SKM-1 (cell line): ENCODE results near the gene TENT4B.

Source experiments
- DNase-seq: peaks from one replicate; lab custom pipeline; 2025; ENCODE audit not compliant: unreplicated experiment; lab: John Stamatoyannopoulos, UW

Gene TENT4B

DNA sequence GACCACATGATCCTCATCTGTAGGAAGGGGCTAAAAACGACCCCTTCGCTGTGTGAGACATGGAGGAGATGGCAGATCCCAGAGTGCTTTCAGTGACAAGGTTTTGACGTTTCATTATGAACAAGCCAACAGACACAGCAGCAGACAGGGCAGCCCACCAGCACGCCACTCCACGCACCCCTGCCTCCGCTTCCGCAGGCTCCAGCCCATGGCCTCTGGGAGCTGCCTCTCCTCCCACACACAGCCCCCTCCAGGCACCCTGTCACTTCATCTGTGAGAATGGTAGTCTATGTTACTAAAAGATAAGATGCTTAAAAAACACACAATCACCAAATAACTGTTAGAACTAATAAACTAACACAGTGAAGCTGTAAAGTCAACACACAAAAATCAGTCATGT is 101.0 kb downstream of the TENT4B start:
- no peak for DNase-seq

DNA sequence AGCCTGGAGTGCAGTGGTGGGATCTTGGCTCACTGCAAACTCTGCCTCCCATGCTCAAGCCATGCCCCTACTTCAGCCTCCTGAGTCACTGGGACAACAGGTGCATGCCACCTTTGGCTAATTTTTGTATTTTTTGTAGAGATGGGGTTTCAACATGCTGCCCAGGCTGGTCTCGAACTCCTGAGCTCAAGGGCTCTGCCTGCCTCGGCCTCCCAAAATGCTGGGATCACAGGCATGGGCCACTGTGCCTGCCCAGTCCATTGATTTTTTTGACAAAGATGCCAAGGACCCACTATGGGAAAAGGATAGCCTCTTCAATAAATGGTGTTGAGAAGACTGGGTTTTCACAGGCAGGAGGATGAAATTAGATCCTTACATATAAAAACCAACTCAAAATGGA is 102.4 kb downstream of the TENT4B start:
- DNase-seq = no peak

DNA sequence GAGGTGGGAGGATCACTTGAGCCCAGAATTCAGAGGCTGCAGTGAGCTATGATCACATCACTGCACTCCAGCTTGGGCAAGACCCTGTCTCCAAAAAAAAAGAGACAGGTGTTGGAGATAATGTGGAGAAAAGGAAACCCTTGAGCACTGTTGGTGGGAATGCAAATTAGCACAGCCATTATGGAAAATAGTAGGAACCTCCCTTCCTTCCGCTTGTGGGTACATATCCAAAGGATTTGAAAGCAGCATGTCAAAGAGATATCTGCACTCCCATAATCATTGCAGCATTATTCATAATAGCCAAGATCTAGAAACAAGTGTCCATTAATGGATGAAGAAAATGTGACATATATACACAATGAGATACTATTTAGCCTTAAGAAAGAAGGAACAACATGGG is 103.5 kb downstream of the TENT4B start:
- no peak for DNase-seq

DNA sequence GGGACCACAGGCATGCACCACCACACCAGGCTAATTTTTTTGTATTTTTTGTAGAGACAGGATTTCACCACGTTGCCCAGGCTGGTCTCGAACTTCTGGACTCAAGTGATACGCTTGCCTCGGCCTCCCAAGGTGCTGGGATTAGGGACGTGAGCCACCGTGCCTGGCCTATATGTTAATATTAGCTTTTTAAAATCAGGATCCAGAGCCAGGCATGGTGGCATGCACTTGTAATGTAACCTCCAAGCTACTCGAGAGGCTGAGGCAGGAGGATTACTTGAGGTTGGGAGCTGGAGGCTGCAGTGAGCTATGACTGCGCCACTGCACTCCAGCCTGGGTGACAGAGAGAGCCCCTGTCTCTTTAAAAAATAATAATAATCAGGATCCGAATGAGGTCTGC is 104.8 kb downstream of the TENT4B start:
- DNase-seq = no peak

DNA sequence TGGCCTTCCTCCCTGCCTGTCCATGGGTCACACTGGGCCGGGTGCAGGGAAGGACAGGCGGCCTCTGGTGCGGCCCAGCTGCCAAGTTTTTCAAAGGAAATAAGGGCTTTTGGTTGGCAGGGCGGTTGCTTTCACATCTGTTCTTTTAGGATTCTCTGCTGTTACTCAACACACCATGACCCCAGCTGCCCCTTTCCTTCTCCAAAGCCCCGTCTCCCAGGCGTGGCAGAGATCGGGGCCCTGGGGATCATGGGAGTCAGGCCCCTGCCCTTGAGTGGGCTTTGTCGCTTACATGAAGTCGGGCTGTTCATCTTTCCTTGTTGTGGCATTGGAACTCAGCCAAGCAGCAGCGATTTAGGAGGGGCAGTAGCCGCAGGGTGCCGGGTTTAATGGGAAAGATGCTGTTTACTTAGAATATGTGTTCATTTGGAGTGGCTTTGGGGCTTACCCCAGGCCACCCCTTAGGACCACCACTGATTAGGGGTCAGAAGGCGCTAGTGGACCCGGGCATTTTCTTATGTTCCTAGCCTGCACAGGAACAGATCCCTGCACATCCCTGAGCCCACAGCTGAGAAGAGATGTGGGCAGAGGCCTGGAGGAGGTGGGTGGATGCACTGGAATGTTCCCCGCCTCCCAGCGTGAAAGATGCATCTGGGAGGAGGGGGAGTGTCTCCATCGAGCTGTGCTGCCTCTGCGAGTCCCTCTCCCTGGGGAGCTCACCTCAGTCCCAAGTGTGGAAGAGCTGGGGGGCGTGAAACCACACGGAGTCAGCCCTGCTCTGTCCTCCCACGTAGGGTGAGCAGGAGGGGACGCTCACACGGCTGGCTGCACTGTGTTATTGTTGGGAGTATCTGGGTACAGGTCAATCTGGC is 106.5 kb downstream of the TENT4B start:
- DNase-seq = no peak

DNA sequence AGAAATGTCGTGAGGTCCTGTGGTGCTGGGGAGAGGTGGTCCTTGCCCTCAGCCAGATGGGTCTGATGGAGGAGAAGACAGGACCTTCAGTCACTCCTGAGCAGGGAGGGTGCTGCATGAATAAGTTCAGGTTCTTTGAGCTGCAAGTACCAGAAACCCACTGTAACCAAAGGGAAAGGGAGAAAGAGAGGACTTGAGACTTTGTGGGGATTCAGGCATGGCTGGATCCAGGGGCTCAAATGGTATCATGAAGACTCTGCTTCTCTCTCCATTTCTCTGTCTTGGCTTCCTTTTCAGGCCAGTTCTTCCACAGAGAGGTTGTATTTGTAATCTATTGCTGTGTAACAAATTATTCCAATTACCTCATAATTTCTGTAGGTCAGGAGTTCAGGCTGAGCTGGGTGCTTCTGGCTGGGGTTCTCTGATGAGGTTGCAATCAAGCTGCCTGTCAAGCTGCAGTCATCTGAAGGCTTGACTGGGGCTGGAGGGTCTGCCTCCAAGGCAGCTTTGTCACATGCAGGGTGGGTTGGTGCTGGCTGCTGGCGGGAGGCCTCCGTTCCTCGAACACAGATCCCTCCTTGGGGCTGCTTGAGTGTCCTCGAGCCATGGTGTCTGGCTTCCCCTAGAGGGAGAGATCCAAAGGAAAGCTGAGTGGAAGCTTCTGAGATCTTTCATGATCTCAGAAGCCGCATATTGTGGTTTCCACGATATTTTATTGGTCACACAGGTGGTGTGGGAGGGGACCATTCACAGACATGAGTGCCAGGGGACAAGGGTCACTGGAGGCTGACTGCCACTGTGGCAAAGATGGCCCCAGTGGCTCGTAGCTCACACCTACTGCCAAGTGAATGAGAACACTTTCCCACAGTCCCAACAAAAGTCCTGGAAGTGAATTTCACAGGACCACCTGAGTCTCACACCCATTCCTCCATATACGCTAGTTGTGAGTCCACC is 107.4 kb downstream of the TENT4B start:
- no peak for DNase-seq

DNA sequence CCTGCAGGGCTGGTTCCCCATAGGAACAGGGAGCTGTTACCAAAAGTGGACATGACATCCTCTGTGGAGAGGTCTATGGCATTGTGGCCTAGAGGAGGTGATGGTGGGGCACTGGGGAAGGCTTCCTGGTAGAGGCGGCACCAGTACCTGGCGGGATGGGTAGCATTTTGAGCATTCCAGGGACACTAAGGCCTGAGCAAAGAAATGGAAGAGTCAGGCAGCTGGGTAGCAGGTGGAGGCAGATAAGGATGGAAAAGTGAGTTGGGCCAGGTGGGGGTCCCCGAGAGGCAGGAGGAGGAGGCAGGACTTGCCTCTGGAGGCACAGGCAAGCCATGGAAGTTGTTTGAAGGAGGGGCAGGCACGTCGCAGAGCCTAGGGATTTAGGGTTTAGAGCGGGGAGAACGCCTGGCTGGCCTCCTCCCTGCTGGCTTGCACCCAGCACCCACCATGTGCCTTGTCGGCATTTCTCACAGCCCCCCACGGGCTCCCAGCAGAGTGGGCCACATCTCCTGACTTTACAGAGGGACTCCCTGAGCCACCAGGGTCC is 108.1 kb downstream of the TENT4B start:
- no peak for DNase-seq

DNA sequence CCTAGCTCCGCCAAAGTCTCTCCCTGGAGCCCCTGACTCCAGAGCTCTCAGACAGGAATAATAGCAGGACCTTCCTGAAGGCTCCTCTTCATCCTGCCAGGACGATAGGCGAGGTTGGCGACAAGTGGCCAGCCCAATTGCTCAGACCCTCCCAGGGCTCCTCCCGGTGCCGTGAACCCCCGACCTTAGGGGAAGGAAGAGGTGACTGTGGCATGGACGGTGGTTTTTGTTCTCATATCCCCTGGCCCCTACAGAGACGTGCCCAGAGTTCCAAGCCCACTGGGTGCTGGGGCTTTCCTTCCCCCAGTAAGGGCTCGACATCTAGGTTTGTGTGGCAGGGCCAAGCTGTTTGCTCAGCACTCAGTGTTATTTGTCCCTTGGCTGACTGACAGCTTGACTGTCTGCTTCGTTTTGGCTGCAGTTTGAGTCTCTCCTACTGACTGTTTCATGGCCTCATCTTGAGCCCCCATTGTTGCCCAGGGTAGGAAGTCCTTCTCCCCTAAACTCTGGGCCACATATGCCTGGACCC is 108.7 kb downstream of the TENT4B start:
- DNase-seq = no peak

DNA sequence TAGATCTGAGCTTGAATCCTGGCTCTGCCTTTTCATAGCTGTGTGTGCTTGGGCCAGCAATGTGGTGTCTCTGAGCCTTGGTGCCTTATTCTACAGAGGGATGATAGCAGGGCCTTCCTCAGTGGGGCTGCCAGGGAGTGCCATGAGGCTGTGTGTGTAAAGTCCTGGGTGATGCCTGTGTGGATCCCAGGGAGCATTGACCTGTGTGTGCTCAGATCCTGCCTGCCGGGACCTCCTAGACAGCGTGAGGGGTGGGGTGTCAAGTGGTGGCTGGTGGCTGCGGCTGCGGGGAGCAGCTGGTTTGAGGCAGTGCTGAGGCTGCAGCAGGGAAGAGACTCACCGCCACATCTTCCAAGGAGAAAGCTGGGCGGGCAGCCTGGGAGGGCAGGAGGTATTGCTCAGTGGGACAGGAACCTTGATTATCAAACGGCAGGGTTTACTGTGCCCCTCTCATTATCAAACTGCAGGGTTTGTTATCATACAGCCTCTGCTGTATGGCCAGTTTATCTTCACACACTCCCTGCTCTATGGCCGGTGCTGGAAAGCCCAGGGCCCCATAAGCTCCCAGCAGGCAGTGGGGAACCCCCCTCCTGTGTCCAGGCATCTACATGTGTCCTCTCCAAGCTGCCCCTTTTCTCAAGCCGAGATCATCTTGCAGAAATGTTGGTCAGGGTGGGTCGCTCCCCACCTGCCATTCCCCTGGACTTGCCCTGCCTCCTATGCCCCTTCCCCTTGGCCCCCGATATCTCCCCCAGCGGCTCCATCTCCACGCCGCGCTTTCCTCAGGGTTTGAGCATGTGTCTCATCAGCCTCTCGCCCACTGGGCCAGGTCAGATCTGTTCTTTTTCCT is 110.2 kb downstream of the TENT4B start:
- no peak for DNase-seq

DNA sequence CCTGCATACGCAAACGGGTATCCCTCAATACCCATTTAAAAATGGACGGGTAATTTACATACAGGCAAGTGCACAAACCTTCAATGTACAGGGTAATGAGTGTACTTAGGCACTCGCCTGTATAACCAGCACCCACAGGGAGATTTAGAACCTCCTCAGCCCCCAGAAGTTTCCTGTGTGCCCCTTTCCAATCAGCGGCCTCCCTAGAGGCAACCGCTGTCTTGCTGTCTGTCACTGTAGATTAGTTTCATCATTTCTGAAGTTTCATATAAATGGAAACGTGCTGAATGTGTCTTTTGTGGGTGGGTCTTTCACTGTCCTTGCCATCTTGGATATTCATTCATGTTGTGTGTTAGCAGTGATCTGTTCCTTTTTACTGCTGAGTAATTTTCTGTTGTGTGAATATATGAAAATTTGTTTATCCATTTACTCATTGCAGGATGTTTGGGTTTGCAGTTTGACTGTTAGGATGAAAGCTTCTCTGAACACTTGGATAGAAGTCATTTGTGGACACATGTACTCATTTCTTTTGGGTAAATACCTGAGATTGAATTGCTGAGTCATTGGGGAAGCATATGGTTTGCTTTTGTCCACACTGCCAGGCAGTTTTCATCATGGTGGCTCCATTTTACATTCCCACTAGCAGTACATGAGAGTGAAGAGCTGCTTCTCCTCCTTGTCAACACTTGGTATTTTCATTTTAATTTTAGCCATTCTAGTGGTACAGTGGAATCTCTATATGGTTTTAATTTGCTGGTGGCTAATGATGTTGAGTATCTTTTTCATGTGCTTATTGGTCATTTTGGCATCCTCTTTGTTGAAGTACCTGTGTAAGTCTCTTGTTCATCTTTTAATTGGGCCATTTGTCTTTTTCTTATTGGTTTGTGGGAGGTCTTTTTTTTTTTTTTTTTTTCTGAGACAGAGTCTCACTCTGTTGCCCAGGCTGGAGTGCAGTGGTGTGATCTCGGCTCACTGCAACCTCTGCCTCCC is 111.1 kb downstream of the TENT4B start:
- no peak for DNase-seq

DNA sequence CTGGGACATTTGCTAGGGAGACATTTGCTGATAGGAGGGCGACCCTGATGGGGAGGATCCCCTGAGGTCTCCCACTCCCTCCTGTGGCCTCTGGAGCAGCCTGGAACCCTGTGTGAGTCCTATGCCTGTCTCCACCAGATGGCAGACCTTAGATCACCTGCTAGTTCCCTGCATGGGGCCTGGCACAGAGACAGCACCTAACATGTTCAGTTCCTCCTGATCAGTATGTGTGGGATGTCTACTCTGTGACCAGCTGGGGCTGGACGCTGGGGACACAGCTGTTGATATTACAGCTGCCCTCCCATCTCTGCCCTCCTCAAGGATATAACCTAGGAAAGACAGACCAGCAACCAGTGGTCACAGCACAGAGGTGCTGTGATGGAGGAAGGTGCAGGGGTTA is 112.2 kb downstream of the TENT4B start:
- no peak for DNase-seq

DNA sequence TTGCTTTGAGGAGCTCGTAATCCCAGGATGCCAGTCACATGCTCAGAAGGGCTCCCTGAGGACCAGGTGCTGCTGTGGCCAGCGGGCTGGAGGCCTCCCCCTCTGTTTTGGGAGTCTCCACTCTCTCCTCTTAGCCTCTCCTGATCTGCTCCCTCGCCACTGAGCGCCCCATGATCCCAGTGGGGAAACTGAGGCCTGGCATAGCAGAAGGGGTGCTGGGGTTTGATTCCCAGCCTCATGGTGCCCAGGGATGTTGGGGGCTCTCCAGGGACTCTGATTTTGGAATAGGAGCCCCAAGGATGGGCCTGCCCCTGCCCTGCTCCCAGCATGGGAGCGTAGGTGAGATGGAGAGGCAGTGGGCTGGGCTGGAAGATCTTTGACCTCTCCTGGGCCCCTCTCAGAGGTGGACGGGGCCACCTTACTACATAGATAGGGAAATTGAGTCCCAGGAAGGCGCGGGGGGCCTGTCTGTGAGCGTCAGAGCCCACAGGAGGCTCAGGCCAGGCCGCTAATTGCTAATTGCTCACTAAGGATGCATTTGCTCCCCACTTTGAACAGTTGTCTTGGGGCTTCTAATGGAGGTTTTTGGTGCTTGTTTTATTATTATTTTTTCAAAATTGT is 112.7 kb downstream of the TENT4B start:
- no peak for DNase-seq

DNA sequence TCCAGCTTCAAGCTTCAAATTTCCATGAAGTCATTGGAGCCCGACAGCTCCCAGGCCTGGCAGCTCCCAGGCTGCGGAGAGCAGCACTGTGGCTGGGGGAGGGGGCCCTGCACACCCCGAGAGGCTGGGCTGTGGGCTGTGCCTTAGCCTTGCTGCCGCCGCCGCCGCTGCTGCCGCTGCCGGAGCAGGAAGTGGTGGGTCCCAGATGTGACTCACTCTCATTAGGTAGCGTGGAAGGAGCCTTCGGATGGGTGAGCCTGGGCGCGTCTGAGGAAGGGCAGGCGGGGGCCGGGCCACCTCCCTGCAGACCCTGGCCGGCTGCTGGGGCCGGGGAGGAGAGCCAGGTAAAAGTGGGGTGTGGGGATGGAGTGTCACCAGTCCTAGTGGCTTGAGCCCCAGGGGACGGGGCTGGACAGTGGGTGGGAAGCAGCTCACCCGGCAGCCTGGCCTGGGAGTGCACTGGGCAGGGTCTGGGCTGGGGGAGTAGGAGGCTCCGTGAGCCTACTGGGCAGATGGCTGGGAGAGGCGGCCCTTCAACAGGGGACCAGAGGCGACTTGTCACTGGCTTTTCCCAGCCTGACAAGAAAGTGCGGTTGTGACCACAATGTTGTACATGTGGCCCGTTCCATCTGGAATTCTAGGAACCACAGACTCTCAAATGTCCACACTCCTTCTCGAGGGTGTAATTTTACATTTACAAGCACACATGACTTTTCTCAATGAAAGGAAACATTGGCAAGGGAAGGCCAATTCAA is 113.4 kb downstream of the TENT4B start, which contains the start of gene ADCY7:
Gene ADCY7 (plus strand): TSS at position 215 of the 755 bp plus-strand sequence. CDS start 21,629 bp downstream, outside the sequence.
- DNase-seq = peak; percentile 82

DNA sequence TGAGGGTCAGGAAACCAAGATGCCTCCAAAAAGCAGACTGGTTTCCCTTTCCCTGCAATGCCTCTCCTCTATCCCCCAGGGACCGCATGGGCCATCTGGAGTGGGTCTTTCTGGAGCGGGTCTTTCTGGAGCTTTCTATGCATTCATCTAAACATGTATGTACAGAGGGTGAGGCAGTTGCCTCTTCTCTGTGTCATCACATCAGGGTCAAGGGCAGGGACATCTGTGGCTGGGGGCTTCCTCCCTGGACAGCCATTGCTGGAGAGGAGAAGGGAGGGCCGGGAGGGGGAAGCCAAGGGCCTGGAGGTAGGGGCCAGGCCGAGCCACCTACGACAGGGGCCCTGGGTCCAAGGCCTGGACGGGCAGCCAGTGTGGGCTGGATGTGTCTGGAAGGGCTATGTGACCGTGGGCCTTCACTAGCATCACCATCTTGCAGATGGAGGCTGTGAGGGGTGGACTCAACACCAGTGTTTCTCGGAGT is 114.1 kb downstream of the TENT4B start:
- no peak for DNase-seq

DNA sequence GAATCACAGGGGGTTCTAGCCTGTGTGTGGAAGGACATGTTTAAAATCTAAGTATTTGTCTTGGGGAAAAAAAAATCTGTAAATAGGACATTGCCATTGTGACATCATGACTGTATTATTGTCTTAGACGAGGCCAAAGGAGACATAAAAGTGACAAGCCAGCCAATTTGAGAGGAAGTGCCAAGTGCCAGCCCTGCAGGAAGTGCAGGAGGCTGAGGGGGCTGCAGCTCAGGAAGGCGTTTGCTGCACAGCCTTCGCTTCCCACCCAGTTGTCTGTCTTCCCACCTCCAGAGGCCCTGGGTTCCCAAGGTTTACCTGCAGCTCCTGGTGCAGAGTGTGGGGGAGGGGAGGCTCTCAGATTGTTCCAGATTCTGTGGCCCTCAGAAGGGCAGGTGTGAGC is 114.5 kb downstream of the TENT4B start:
- DNase-seq = no peak

DNA sequence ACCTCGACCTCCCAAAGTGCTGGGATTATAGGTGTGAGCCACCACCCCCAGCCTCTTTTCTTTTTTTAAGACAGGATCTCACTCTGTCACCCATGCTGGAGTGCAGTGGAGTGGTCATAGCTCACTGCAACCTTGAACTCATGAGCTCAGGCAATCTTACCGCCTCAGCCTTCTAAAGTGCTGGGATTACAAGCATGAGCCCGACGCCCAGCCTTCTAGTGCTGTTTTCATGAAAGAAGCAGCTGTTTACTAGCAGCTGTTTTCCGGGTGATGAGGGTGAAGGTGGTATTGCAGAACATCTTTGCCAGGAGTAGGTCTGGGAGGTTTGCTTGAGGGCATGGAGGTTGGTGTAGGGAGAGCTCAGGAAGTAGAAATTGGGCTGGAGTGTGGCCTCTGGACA is 115.2 kb downstream of the TENT4B start:
- no peak for DNase-seq

DNA sequence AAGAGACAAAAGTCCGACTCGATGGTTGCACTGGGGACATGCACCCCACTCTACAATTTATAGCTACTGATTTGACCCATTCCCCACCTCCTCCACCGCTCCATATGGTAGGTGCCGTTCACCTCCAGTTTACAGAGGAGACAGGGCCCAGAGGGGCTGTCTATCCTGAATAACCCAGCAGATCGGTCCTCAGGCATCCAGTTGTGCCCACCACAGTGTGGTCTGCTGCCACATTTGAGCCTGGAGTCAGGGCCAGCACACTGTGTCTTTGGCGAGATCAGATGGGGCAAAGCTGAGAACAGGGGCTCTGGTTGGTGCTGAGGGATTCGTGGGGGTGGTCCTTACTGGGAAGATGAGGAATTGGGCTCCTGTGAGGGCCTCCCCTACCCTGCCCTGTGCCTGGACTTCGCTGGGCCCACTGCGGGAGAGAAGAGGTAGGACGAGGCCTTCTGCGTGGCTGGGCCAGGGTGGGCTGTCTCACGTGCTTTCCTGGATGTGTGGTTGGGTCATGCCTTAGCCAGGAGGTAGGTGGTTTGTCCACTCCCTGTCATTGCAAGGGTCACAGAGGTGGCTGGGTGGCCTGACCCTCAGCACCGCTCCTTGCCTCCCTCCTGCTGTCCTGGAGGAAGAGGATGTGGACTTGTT is 116.1 kb downstream of the TENT4B start:
- no peak for DNase-seq
